NCI-H187 (cell line): ENCODE measurements around the gene GDI1.
A peak's percentile ranks its signal among the peaks of the same experiment; 100 is the strongest.

Experiments
- DNase-seq, 2 experiments: peaks; one replicate each; lab custom pipeline; 2025; lab: John Stamatoyannopoulos, UW

The GDI1 gene

GRCh38 chrX:154437971-154438893 is 1.3 kb downstream of the GDI1 start:
- no peak for DNase-seq

GRCh38 chrX:154439841-154440240 is 2.9 kb downstream of the GDI1 start:
- no peak for DNase-seq

GRCh38 chrX:154440623-154441357 is 3.8 kb downstream of the GDI1 start:
- DNase-seq = no peak

GRCh38 chrX:154441564-154441963 is 4.6 kb downstream of the GDI1 start:
- no peak for DNase-seq

- no peak for DNase-seq
Measured at GRCh38 chrX:154441984-154442707, 5.2 kb downstream of the GDI1 start.

GRCh38 chrX:154443479-154443910 is 6.5 kb downstream of the GDI1 start:
- DNase-seq = no peak

GRCh38 chrX:154443992-154444754 is 7.2 kb downstream of the GDI1 start, which contains the start of gene FAM50A:
FAM50A (plus strand) TSS chrX:154444141; CDS start chrX:154444236, 95 bp downstream.
- DNase-seq = peak; percentile 39 to 84

- DNase-seq = no peak
Measured at GRCh38 chrX:154444755-154445246, 7.8 kb downstream of the GDI1 start.

- DNase-seq = no peak
Measured at GRCh38 chrX:154445776-154446175, 8.8 kb downstream of the GDI1 start.

- DNase-seq = no peak
Measured at GRCh38 chrX:154446430-154446829, 9.5 kb downstream of the GDI1 start.

- DNase-seq = no peak
Measured at GRCh38 chrX:154448484-154448883, 11.5 kb downstream of the GDI1 start.

- no peak for DNase-seq
Measured at GRCh38 chrX:154449618-154450017, 12.7 kb downstream of the GDI1 start.

GRCh38 chrX:154450312-154450711 is 13.4 kb downstream of the GDI1 start:
- DNase-seq = no peak

- DNase-seq = no peak
Measured at GRCh38 chrX:154452823-154453222, 15.9 kb downstream of the GDI1 start.

GRCh38 chrX:154457491-154458115 is 20.6 kb downstream of the GDI1 start:
- DNase-seq = peak in 1 of 2 experiments; percentile 29

- DNase-seq = peak in 1 of 2 experiments; percentile 5
Measured at GRCh38 chrX:154458116-154458953, 21.4 kb downstream of the GDI1 start, which contains the start of gene PLXNA3. PLXNA3 (plus strand) TSS chrX:154458281; CDS start chrX:154460184, 1,903 bp downstream.

GRCh38 chrX:154458954-154459778 is 22.2 kb downstream of the GDI1 start:
- peak in 1 of 2 experiments; percentile 9 for DNase-seq

GRCh38 chrX:154459832-154460231 is 22.9 kb downstream of the GDI1 start:
- no peak for DNase-seq

- no peak for DNase-seq
Measured at GRCh38 chrX:154460326-154460725, 23.4 kb downstream of the GDI1 start.
